ENCODE measurements around the gene SYNM.

GRCh38 chr15:99096173-99096893 lies 8.5 kb upstream of the SYNM start:
- TF ChIP-seq POLR2A (IDR thresholded peaks at IDR 0.05; ENCODE audit: low read depth, low read length) (no peak), TAF1 (IDR thresholded peaks at IDR 0.05; ENCODE audit: borderline replicate concordance, low read depth, low read length) (no peak), POLR2AphosphoS5 (IDR thresholded peaks at IDR 0.05; ENCODE audit: low read depth, low read length) (no peak)
